ENCODE measurements around the gene RNF168. TPM values are rescaled to one million over a fixed set of nuclear protein-coding genes. Genes with fewer than 3 reads are reported as not detected.
A peak's percentile ranks its signal among the peaks of the same experiment; 100 is the strongest.
"Not testable (repeated sequence)": the region's sequence is repeated elsewhere in the genome, so short reads cannot be mapped to it uniquely, and the experiment has no call there.

The RNF168 gene
- total RNA-seq, 1 experiment from 2014 or later = 35.4 TPM

GRCh38 chr3:196511646-196512425, 8.3 kb upstream of the RNF168 start:
- H3K36me3 ChIP-seq (ENCODE audit: insufficient read depth, low read length); H3K27ac ChIP-seq (ENCODE audit: low read length); H4K20me1 ChIP-seq (ENCODE audit: insufficient read depth, low read depth, low read length); H3K79me2 ChIP-seq (ENCODE audit: low read length); H3K27me3 ChIP-seq (ENCODE audit: low read length); H3K9me3 ChIP-seq (ENCODE audit: low read length); H3K9me2 ChIP-seq (replicated peaks; ENCODE audit: insufficient read depth, low read length); H3K4me3 ChIP-seq (ENCODE audit: low read length); H3K4me2 ChIP-seq (ENCODE audit: low read depth, low read length, poor library complexity, severe bottlenecking); DNase-seq; H2AFZ ChIP-seq (ENCODE audit: low read length); H3K4me1 ChIP-seq (ENCODE audit: low read length); H3K9ac ChIP-seq (ENCODE audit: low read length): not testable (repeated sequence)

DNA sequence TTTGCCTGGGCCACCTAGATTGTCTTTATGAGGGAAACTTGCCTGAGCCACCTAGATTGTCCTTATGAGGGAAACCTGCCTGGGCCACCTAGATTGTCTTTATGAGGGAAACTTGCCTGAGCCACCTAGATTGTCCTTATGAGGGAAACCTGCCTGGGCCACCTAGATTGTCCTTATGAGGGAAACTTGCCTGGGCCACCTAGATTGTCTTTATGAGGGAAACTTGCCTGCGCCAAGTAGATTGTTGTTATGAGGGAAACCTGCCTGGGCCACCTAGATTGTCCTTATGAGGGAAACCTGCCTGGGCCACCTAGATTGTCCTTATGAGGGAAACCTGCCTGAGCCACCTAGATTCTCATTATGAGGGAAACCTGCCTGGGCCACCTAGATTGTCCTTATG, 7.5 kb upstream of the RNF168 start:
- not testable (repeated sequence) for H2AFZ ChIP-seq (ENCODE audit: low read length); H3K4me1 ChIP-seq (ENCODE audit: low read length); H3K27ac ChIP-seq (ENCODE audit: low read length); H4K20me1 ChIP-seq (ENCODE audit: insufficient read depth, low read depth, low read length); H3K79me2 ChIP-seq (ENCODE audit: low read length); H3K36me3 ChIP-seq (ENCODE audit: insufficient read depth, low read length); H3K9ac ChIP-seq (ENCODE audit: low read length); H3K4me3 ChIP-seq (ENCODE audit: low read length); H3K9me3 ChIP-seq (ENCODE audit: low read length); H3K27me3 ChIP-seq (ENCODE audit: low read length); H3K9me2 ChIP-seq (replicated peaks; ENCODE audit: insufficient read depth, low read length); DNase-seq; H3K4me2 ChIP-seq (ENCODE audit: low read depth, low read length, poor library complexity, severe bottlenecking)

DNA sequence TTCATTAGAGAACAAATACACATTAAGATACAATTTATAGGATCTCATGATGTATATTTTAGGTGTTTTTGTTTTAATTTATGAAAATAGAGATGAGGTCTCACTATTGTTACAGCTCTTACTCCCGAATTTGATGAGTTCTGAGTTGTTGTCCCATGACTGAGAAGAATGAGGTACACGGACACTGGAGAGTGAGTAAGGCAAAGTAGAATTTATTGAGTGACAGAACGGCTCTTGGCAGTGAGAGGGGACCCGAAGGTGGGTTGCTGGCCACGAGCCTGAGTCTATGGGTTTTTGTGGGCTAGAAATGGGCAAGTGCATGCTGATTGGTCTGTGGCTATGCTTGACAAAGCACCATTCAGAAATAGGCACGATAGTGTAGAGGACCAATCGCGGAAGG, 3.1 kb upstream of the RNF168 start:
- peaks cover 4% of the 10 kb centered on the region; the same call in 1 of the 2 replicates for H3K9me3 ChIP-seq (ENCODE audit: low read length)
- H3K36me3 ChIP-seq (ENCODE audit: insufficient read depth, low read length) = no peaks in the 10 kb centered on the region; the same call in 1 of the 2 replicates
- H3K4me2 ChIP-seq (ENCODE audit: low read depth, low read length, poor library complexity, severe bottlenecking) = no peak overlapping the region
- peaks cover 16% of the 10 kb centered on the region for H3K79me2 ChIP-seq (ENCODE audit: low read length)
- no peaks in the 10 kb centered on the region for H3K9me2 ChIP-seq (replicated peaks; ENCODE audit: insufficient read depth, low read length)
- H3K4me3 ChIP-seq (ENCODE audit: low read length) = no peak overlapping the region
- H3K9ac ChIP-seq (ENCODE audit: low read length) = no peak overlapping the region
- no peaks in the 10 kb centered on the region; the same call in 1 of the 2 replicates for H3K27me3 ChIP-seq (ENCODE audit: low read length)
- no peak for DNase-seq
- H2AFZ ChIP-seq (ENCODE audit: low read length) = no peak overlapping the region
- H3K27ac ChIP-seq (ENCODE audit: low read length) = no peak overlapping the region
- peaks cover 7% of the 10 kb centered on the region for H3K4me1 ChIP-seq (ENCODE audit: low read length)
- peaks cover 1% of the 10 kb centered on the region; the same call in 1 of the 2 replicates for H4K20me1 ChIP-seq (ENCODE audit: insufficient read depth, low read depth, low read length)

DNA sequence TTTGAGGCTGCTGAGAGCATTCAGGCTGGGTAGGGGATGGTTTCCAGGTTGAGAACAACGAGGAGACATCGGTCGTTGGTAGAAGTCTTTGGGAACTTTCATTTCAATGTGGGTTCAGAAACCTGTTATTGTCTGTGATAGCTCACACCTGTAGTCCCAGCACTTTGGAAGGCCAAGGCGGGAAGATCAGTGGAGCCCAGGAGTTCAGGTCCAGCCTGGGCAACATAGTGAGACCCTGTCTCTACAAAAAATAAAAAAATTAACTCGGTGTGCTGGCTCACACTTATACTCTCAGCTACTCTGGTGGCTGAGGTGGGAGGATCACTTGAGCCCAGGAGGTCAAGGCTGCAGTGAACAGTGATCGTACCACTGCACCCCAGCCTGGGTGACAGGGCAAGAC, 988 bp upstream of the RNF168 start:
- peaks cover 11% of the 10 kb centered on the region for H4K20me1 ChIP-seq (ENCODE audit: insufficient read depth, low read depth, low read length)
- DNase-seq = no peak
- peak overlapping the region; percentile 68 for H3K4me2 ChIP-seq (ENCODE audit: low read depth, low read length, poor library complexity, severe bottlenecking)
- peak overlapping the region; percentile 64 for H3K9ac ChIP-seq (ENCODE audit: low read length)
- no peaks in the 10 kb centered on the region; the same call in 1 of the 2 replicates for H3K27me3 ChIP-seq (ENCODE audit: low read length)
- peaks cover 16% of the 10 kb centered on the region for H3K4me1 ChIP-seq (ENCODE audit: low read length)
- H3K79me2 ChIP-seq (ENCODE audit: low read length) = peaks cover 37% of the 10 kb centered on the region
- H3K9me3 ChIP-seq (ENCODE audit: low read length) = peaks cover 4% of the 10 kb centered on the region; the same call in 1 of the 2 replicates
- no peak overlapping the region for H3K4me3 ChIP-seq (ENCODE audit: low read length)
- peaks cover 10% of the 10 kb centered on the region for H3K36me3 ChIP-seq (ENCODE audit: insufficient read depth, low read length)
- no peak overlapping the region for H2AFZ ChIP-seq (ENCODE audit: low read length)
- no peaks in the 10 kb centered on the region for H3K9me2 ChIP-seq (replicated peaks; ENCODE audit: insufficient read depth, low read length)
- H3K27ac ChIP-seq (ENCODE audit: low read length) = no peak overlapping the region

GRCh38 chr3:196504077-196504398, 470 bp upstream of the RNF168 start:
- not testable (repeated sequence) for H3K9me3 ChIP-seq (ENCODE audit: low read length); DNase-seq; H3K27me3 ChIP-seq (ENCODE audit: low read length); H3K9me2 ChIP-seq (replicated peaks; ENCODE audit: insufficient read depth, low read length)
- peaks cover 21% of the 10 kb centered on the region for H3K4me1 ChIP-seq (ENCODE audit: low read length)
- H2AFZ ChIP-seq (ENCODE audit: low read length) = peak overlapping the region; percentile 71
- H3K36me3 ChIP-seq (ENCODE audit: insufficient read depth, low read length) = peaks cover 15% of the 10 kb centered on the region
- peak overlapping the region; percentile 68 for H3K4me2 ChIP-seq (ENCODE audit: low read depth, low read length, poor library complexity, severe bottlenecking)
- H3K9ac ChIP-seq (ENCODE audit: low read length) = peak overlapping the region; percentile 64
- peak overlapping the region; percentile 19; the same call in 1 of the 2 replicates for H3K27ac ChIP-seq (ENCODE audit: low read length)
- peak overlapping the region; percentile 54; the same call in 1 of the 2 replicates for H3K4me3 ChIP-seq (ENCODE audit: low read length)
- peaks cover 17% of the 10 kb centered on the region for H4K20me1 ChIP-seq (ENCODE audit: insufficient read depth, low read depth, low read length)
- peaks cover 42% of the 10 kb centered on the region for H3K79me2 ChIP-seq (ENCODE audit: low read length)

- Histone ChIP-seq H3K27ac (ENCODE audit: low read length) (peak overlapping the region; percentile 92), H3K9me3 (ENCODE audit: low read length) (peaks cover 4% of the 10 kb centered on the region; the same call in 1 of the 2 replicates), H3K36me3 (ENCODE audit: insufficient read depth, low read length) (peaks cover 26% of the 10 kb centered on the region), H3K4me2 (ENCODE audit: low read depth, low read length, poor library complexity, severe bottlenecking) (peak overlapping the region; percentile 96), H3K4me3 (ENCODE audit: low read length) (peak overlapping the region; percentile 84), H3K9ac (ENCODE audit: low read length) (peak overlapping the region; percentile 91), H3K27me3 (ENCODE audit: low read length) (no peaks in the 10 kb centered on the region; the same call in 1 of the 2 replicates), H2AFZ (ENCODE audit: low read length) (no peak overlapping the region), H3K79me2 (ENCODE audit: low read length) (peaks cover 55% of the 10 kb centered on the region), H4K20me1 (ENCODE audit: insufficient read depth, low read depth, low read length) (peaks cover 23% of the 10 kb centered on the region), H3K9me2 (replicated peaks; ENCODE audit: insufficient read depth, low read length) (no peaks in the 10 kb centered on the region), H3K4me1 (ENCODE audit: low read length) (peaks cover 24% of the 10 kb centered on the region)
- DNase-seq = peak; percentile 83
Measured at GRCh38 chr3:196502775-196503195, 783 bp downstream of the RNF168 start.

GRCh38 chr3:196501316-196502044, 2.1 kb downstream of the RNF168 start:
- Histone ChIP-seq H3K9me2 (replicated peaks; ENCODE audit: insufficient read depth, low read length) (no peaks in the 10 kb centered on the region), H3K4me2 (ENCODE audit: low read depth, low read length, poor library complexity, severe bottlenecking) (peak overlapping the region; percentile 96), H3K4me3 (ENCODE audit: low read length) (peak overlapping the region; percentile 84), H3K9ac (ENCODE audit: low read length) (peak overlapping the region; percentile 91), H3K9me3 (ENCODE audit: low read length) (no peaks in the 10 kb centered on the region), H4K20me1 (ENCODE audit: insufficient read depth, low read depth, low read length) (peaks cover 31% of the 10 kb centered on the region), H3K27ac (ENCODE audit: low read length) (peak overlapping the region; percentile 92), H3K4me1 (ENCODE audit: low read length) (peaks cover 25% of the 10 kb centered on the region), H2AFZ (ENCODE audit: low read length) (no peak overlapping the region), H3K27me3 (ENCODE audit: low read length) (no peaks in the 10 kb centered on the region), H3K36me3 (ENCODE audit: insufficient read depth, low read length) (peaks cover 32% of the 10 kb centered on the region), H3K79me2 (ENCODE audit: low read length) (peaks cover 68% of the 10 kb centered on the region)
- peak; percentile 78 for DNase-seq

- peak overlapping the region; percentile 96 for H3K4me2 ChIP-seq (ENCODE audit: low read depth, low read length, poor library complexity, severe bottlenecking)
- no peak for DNase-seq
- H3K79me2 ChIP-seq (ENCODE audit: low read length) = peaks cover 83% of the 10 kb centered on the region
- H3K27me3 ChIP-seq (ENCODE audit: low read length) = no peaks in the 10 kb centered on the region
- H2AFZ ChIP-seq (ENCODE audit: low read length) = no peak overlapping the region
- peak overlapping the region; percentile 84 for H3K4me3 ChIP-seq (ENCODE audit: low read length)
- H3K9me2 ChIP-seq (replicated peaks; ENCODE audit: insufficient read depth, low read length) = no peaks in the 10 kb centered on the region
- H3K9me3 ChIP-seq (ENCODE audit: low read length) = no peaks in the 10 kb centered on the region
- peaks cover 45% of the 10 kb centered on the region for H3K36me3 ChIP-seq (ENCODE audit: insufficient read depth, low read length)
- peaks cover 38% of the 10 kb centered on the region for H3K4me1 ChIP-seq (ENCODE audit: low read length)
- peaks cover 40% of the 10 kb centered on the region for H4K20me1 ChIP-seq (ENCODE audit: insufficient read depth, low read depth, low read length)
- peak overlapping the region; percentile 92 for H3K27ac ChIP-seq (ENCODE audit: low read length)
- H3K9ac ChIP-seq (ENCODE audit: low read length) = peak overlapping the region; percentile 91
Measured at GRCh38 chr3:196499807-196500524, 3.6 kb downstream of the RNF168 start.
